ENCODE measurements around the gene FCN2. TPM values are rescaled to one million over a fixed set of nuclear protein-coding genes. Genes with fewer than 3 reads are reported as not detected.

FCN2 gene
- total RNA-seq, 1 donor = not detected

GRCh38 chr9:134870746-134871662 is 9.6 kb upstream of the FCN2 start:
- H3K4me1 ChIP-seq (ENCODE audit: insufficient read depth, low read length) = no peaks in the 10 kb centered on the region
- no peak overlapping the region for H3K4me2 ChIP-seq (ENCODE audit: insufficient read depth, low read length)
- TF ChIP-seq CTCF (IDR thresholded peaks at IDR 0.05; ENCODE audit: extremely low read depth, low read depth, low read length) = no peak
- peaks cover 7% of the 10 kb centered on the region for H3K27me3 ChIP-seq (ENCODE audit: insufficient read depth, low read length)
- DNase-seq (ENCODE audit: insufficient read length, low spot score, missing footprints) = peak; percentile 66
- H3K9me3 ChIP-seq (ENCODE audit: low read depth, low read length) = no peaks in the 10 kb centered on the region
- H2AFZ ChIP-seq (ENCODE audit: low read length) = no peak overlapping the region
- H4K20me1 ChIP-seq (ENCODE audit: insufficient read depth, low read length) = no peaks in the 10 kb centered on the region
- no peak overlapping the region for H3K27ac ChIP-seq (ENCODE audit: low read depth, low read length)
- H3K79me2 ChIP-seq (ENCODE audit: insufficient read depth, low read length) = no peaks in the 10 kb centered on the region
- H3K36me3 ChIP-seq (ENCODE audit: insufficient read depth, low read length) = no peaks in the 10 kb centered on the region
- H3K4me3 ChIP-seq (ENCODE audit: insufficient read depth, low read length) = no peak overlapping the region

DNA sequence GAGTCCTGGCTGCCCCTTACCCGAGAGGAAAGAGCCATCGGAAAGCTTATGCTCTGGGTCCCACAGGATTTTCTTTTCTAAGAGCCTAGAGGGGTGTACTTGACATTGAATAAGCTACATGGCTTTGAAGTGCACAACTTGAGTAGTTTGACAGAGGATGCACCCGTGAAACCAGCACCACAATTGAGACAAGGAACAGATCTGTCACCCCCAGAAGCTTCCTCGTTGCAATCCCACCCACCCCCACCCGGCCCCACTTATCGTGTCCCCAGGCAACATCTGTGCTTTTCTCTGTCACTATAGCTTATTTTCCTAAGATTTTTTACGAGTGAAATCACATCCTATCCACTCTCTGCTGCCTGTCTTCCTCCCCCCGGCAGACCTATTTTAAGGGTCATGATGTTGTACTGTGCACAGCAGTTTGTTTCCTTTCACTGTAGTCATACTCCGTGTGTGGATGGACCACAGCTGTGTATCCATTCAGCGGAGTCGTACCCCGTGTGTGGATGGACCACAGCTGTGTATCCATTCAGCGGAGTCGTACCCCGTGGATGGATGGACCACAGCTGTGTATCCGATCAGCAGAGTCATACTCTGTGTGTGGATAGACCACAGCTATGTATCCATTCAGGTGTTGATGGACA is 8.8 kb upstream of the FCN2 start:
- no peaks in the 10 kb centered on the region for H3K36me3 ChIP-seq (ENCODE audit: insufficient read depth, low read length)
- no peaks in the 10 kb centered on the region for H3K79me2 ChIP-seq (ENCODE audit: insufficient read depth, low read length)
- H3K4me3 ChIP-seq (ENCODE audit: insufficient read depth, low read length) = no peak overlapping the region
- H3K9me3 ChIP-seq (ENCODE audit: low read depth, low read length) = no peaks in the 10 kb centered on the region
- no peaks in the 10 kb centered on the region for H3K4me1 ChIP-seq (ENCODE audit: insufficient read depth, low read length)
- H3K4me2 ChIP-seq (ENCODE audit: insufficient read depth, low read length) = no peak overlapping the region
- H4K20me1 ChIP-seq (ENCODE audit: insufficient read depth, low read length) = no peaks in the 10 kb centered on the region
- no peak for TF ChIP-seq CTCF (IDR thresholded peaks at IDR 0.05; ENCODE audit: extremely low read depth, low read depth, low read length)
- no peak overlapping the region for H2AFZ ChIP-seq (ENCODE audit: low read length)
- peak; percentile 65 for DNase-seq (ENCODE audit: insufficient read length, low spot score, missing footprints)
- no peak overlapping the region for H3K27ac ChIP-seq (ENCODE audit: low read depth, low read length)
- H3K27me3 ChIP-seq (ENCODE audit: insufficient read depth, low read length) = peaks cover 7% of the 10 kb centered on the region

GRCh38 chr9:134872482-134873231 is 8.0 kb upstream of the FCN2 start:
- Histone ChIP-seq H3K27ac (ENCODE audit: low read depth, low read length) (no peak overlapping the region), H3K9me3 (ENCODE audit: low read depth, low read length) (no peaks in the 10 kb centered on the region), H4K20me1 (ENCODE audit: insufficient read depth, low read length) (no peaks in the 10 kb centered on the region), H3K4me1 (ENCODE audit: insufficient read depth, low read length) (no peaks in the 10 kb centered on the region), H3K4me3 (ENCODE audit: insufficient read depth, low read length) (no peak overlapping the region), H3K79me2 (ENCODE audit: insufficient read depth, low read length) (no peaks in the 10 kb centered on the region), H3K27me3 (ENCODE audit: insufficient read depth, low read length) (peaks cover 13% of the 10 kb centered on the region), H2AFZ (ENCODE audit: low read length) (no peak overlapping the region), H3K36me3 (ENCODE audit: insufficient read depth, low read length) (no peaks in the 10 kb centered on the region), H3K4me2 (ENCODE audit: insufficient read depth, low read length) (no peak overlapping the region)
- no peak for DNase-seq (ENCODE audit: insufficient read length, low spot score, missing footprints)
- no peak for TF ChIP-seq CTCF (IDR thresholded peaks at IDR 0.05; ENCODE audit: extremely low read depth, low read depth, low read length)

All from osteoblast (primary cell).